H1 (cell line): ENCODE results near the gene MDM4. TPM values are rescaled to one million over a fixed set of nuclear protein-coding genes. Genes with fewer than 3 reads are reported as not detected.

ENCODE experiments used
- ASH2L ChIP-seq: fragments of 200-600, 300-600 bp; sonication (generic); IDR thresholded peaks from one replicate; pipeline ENCODE4 v1.7.1; 2017; ENCODE audit warnings: low read length
- BCL11A ChIP-seq, 2 experiments: IDR thresholded peaks; one replicate each; pipeline ENCODE4 v1.6.1; 2011; ENCODE audit warnings: low read depth in 2 of 2, low read length in 2 of 2, mild to moderate bottlenecking in 2 of 2
- BRCA1 ChIP-seq: IDR thresholded peaks from 2 replicates; pipeline ENCODE4 v1.6.1; 2012; ENCODE audit warnings: low read depth, low read length, improper control_type of control experiment
- CHD1 ChIP-seq: IDR thresholded peaks from 2 replicates; pipeline ENCODE4 v1.6.1; 2012; ENCODE audit warnings: low read depth, low read length, improper control_type of control experiment
- CHD2 ChIP-seq: IDR thresholded peaks from 2 replicates; pipeline ENCODE4 v1.6.1; 2012; ENCODE audit warnings: low read length, improper control_type of control experiment
- GABPA ChIP-seq: IDR thresholded peaks from 2 replicates; pipeline ENCODE4 v1.6.1; 2011; ENCODE audit warnings: mild to moderate bottlenecking, low read length, moderate library complexity, borderline replicate concordance; ENCODE audit not compliant: insufficient read depth
- GTF2F1 ChIP-seq: IDR thresholded peaks from 2 replicates; pipeline ENCODE4 v1.6.1; 2012; ENCODE audit warnings: low read depth, low read length, improper control_type of control experiment, borderline replicate concordance
- HDAC2 ChIP-seq, 2 experiments: fragments of 300-600 bp in 1 of 2; sonication (generic) in 1 of 2; IDR thresholded peaks; 2 replicates each; pipeline ENCODE4 v1.6.1; 2011 to 2012; ENCODE audit warnings: low read depth in 2 of 2, low read length in 2 of 2, mild to moderate bottlenecking in 2 of 2, moderate library complexity in 2 of 2, borderline replicate concordance in 1 of 2, inconsistent platforms in 1 of 2
- KDM4A ChIP-seq: IDR thresholded peaks from one replicate; pipeline ENCODE4 v1.7.1; 2012; ENCODE audit warnings: low read depth, mild to moderate bottlenecking, moderate library complexity, low read length, inconsistent platforms; ENCODE audit not compliant: severe bottlenecking
- NRF1 ChIP-seq: IDR thresholded peaks from 2 replicates; pipeline ENCODE4 v1.6.1; 2011; ENCODE audit warnings: mild to moderate bottlenecking, low read depth, low read length, improper control_type of control experiment
- PHF8 ChIP-seq: fragments of 200-600 bp; sonication (generic); conservative IDR thresholded peaks from 2 replicates; pipeline ENCODE4 v1.7.1; 2012; ENCODE audit warnings: low read depth, mild to moderate bottlenecking, inconsistent platforms, low read length, moderate library complexity
- POLR2AphosphoS5 ChIP-seq: IDR thresholded peaks from 2 replicates; pipeline ENCODE4 v1.6.1; 2011; ENCODE audit warnings: low read depth, low read length
- RBBP5 ChIP-seq: IDR thresholded peaks from 2 replicates; pipeline ENCODE4 v1.7.1; 2012; ENCODE audit warnings: low read depth, mild to moderate bottlenecking, inconsistent platforms, low read length, moderate library complexity, borderline replicate concordance
- RNF2 ChIP-seq: fragments of 200-900, 300-1000 bp; sonication (generic); IDR thresholded peaks from 2 replicates; pipeline ENCODE4 v1.7.1; 2016; ENCODE audit warnings: borderline replicate concordance, low read depth, mild to moderate bottlenecking, antibody characterized with exemption, low read length; ENCODE audit not compliant: poor library complexity, severe bottlenecking; ENCODE audit errors: missing control alignments
- SIN3A ChIP-seq, 2 experiments: IDR thresholded peaks in 1 of 2; conservative IDR thresholded peaks in 1 of 2; 2 replicates each; pipeline ENCODE4 v1.6.1; 2011 to 2012; ENCODE audit warnings: low read length in 2 of 2, improper control_type of control experiment in 1 of 2, low read depth in 1 of 2, mild to moderate bottlenecking in 1 of 2
- SIX5 ChIP-seq: IDR thresholded peaks from 2 replicates; pipeline ENCODE4 v1.6.1; 2011; ENCODE audit warnings: mild to moderate bottlenecking, low read depth, low read length
- SP1 ChIP-seq: IDR thresholded peaks from 2 replicates; pipeline ENCODE4 v1.6.1; 2011; ENCODE audit warnings: low read depth, low read length
- SP2 ChIP-seq: IDR thresholded peaks from 2 replicates; pipeline ENCODE4 v1.6.1; 2012; ENCODE audit warnings: mild to moderate bottlenecking, low read length, inconsistent platforms
- SRF ChIP-seq: IDR thresholded peaks from 2 replicates; pipeline ENCODE4 v1.6.1; 2011; ENCODE audit warnings: mild to moderate bottlenecking, low read depth, low read length, moderate library complexity
- SUZ12 ChIP-seq: fragments of 200-600 bp; sonication (generic); IDR thresholded peaks from 2 replicates; pipeline ENCODE4 v1.6.1; 2012; ENCODE audit warnings: mild to moderate bottlenecking, inconsistent platforms, low read length, moderate library complexity, mixed read lengths
- TCF12 ChIP-seq: IDR thresholded peaks from 2 replicates; pipeline ENCODE4 v1.6.1; 2011; ENCODE audit warnings: low read depth, mild to moderate bottlenecking, low read length
- YY1 ChIP-seq: IDR thresholded peaks from 2 replicates; pipeline ENCODE4 v1.6.1; 2011; ENCODE audit warnings: low read depth, mild to moderate bottlenecking, low read length
- polyA plus RNA-seq, 7 experiments: library from polyadenylated mRNA; depleted of rRNA in 3 of 7; stranded (reverse) in 5 of 7; unstranded in 2 of 7; fragments of >200 nt in 5 of 7; fragments of 200-250 nt in 2 of 7; gene quantifications; 1 replicate in 5 of 7; 2 replicates in 1 of 7; 4 replicates in 1 of 7; pipeline versions ENCODE4 v1.2.1 to v1.2.3, GENCODE V29; 2011 to 2013; ENCODE audit warnings: missing spikeins in 2 of 7, mixed read lengths in 2 of 7
- total RNA-seq: library from RNA; stranded (reverse); fragmentation: NEBNext Ultra II Directional; extraction: Animal tissue kit (Norgen Biotek cat#: 25700); gene quantifications from 2 replicates; pipeline ENCODE4 v1.2.1, GENCODE V29; 2021
- TF ChIP-seq, protein P1 (sequence below): IDR thresholded peaks from 2 replicates; pipeline ENCODE4 v1.6.1; 2012; ENCODE audit warnings: inconsistent platforms

MDM4 gene
- total and polyA plus RNA-seq, 2 of the 8 experiments (the other 6 are each of a cell fraction or from before 2014, with no cell fraction given) = 10.8 to 84.9 TPM

DNA sequence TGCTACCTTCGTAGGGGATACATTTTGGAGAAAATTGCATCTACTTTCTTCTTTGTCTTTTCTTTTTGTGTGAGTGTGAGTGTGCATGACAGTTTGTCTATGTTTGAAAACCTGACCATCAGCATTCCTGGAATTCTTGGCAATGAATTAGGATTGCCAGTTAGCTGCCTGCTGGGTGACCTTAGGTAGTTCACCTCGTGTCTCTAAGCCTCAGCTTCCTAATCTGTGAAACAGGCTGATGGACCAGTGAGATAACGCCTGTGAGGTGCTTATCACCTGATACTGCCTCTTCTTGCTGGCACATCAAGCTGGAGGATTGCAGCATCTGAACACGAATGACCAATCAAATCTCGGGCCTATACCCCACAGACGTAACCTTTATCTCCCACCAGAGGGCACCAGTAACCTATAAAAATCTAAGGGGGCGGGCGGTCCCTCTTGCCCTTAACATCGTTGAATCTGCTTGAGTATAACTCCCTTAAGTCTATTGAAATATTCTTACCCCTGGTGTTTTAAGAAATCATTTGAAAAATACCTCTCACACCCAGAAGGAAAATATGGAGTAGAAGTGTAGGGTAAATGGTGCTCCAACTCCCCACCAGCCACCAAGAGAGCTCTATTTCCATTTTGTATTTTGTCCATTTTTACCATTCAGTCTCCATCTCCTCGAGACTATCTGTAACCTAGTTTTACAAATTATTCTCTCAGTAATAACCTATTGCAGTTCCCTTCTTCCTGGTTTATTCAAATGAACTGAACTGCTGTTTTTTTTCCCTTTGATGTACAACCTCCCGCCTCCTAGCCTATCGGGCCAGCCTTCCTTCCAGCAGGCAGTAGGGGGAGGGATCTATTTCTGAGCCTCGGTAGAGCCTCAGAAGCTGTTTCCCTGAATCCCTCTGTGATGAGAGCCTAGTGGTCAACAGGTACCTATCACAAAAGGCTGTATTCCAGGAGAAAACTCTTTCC lies 49.7 kb downstream of the MDM4 start (continued):
- TF ChIP-seq PHF8 (no peak), BRCA1 (no peak), SIN3A (conservative IDR thresholded peaks at IDR 0.05 in 1 of 2, IDR thresholded peaks at IDR 0.05 in 1 of 2; ENCODE audit: low read depth in 1 of 2, low read length in 2 of 2) (peak; percentile 72 to 84; a peak in 1 of 4 replicates), CHD1 (no peak), TCF12 (0 out of 2 replicates have a peak, but pooled peaks have one; percentile 60), YY1 (0 out of 2 replicates have a peak, but pooled peaks have one; percentile 26), GTF2F1 (no peak), ASH2L (peak; percentile 81), SIX5 (no peak), SP1 (peak; percentile 91), GABPA (no peak), CHD2 (no peak), POLR2AphosphoS5 (no peak; the same call in 1 of the 2 replicates), HDAC2 (IDR thresholded peaks at IDR 0.05; ENCODE audit: borderline replicate concordance in 1 of 2, low read depth in 2 of 2, low read length in 2 of 2) (peak in 1 of 2 experiments; percentile 96; a peak in 1 of 4 replicates), SUZ12 (no peak), RNF2 (no peak), BCL11A (IDR thresholded peaks at IDR 0.05; ENCODE audit: low read depth in 2 of 2, low read length in 2 of 2) (no peak), SRF (no peak), RBBP5 (no peak; the same call in 1 of the 2 replicates), NRF1 (no peak), SP2 (no peak), KDM4A (no peak)
- TF ChIP-seq, protein P1, sequence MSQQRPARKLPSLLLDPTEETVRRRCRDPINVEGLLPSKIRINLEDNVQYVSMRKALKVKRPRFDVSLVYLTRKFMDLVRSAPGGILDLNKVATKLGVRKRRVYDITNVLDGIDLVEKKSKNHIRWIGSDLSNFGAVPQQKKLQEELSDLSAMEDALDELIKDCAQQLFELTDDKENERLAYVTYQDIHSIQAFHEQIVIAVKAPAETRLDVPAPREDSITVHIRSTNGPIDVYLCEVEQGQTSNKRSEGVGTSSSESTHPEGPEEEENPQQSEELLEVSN = no peak
